NCI-H1048 (cell line): Measurements from ENCODE around the gene FIBCD1.

ENCODE experiments used
- DNase-seq: peaks from one replicate; lab custom pipeline; 2025; lab: John Stamatoyannopoulos, UW

The FIBCD1 gene

GRCh38 chr9:130879863-130880411, 59.1 kb downstream of the FIBCD1 start:
- DNase-seq: no peak

- DNase-seq: no peak
Observed at GRCh38 chr9:130878295-130878694, 60.8 kb downstream of the FIBCD1 start.

DNA sequence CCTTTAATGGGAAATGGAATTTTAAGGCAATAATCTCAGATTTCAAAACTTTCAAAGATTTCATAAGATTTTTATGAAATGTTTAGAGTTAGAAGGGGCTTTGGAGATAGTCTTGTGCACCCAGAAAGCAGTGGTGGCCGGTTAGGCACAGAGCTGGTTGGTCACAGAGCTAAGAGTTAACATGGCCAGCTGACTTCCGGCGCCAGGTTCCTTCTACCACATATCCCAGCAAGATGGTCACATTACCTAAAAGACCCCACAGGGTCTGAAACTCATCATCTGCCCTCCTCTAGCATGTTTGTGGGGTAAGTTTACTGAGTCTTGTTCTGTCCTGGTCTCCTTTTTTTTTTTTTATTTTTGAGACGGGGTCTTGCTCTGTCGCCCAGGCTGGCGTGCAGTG, 61.7 kb downstream of the FIBCD1 start:
- DNase-seq: no peak

DNA sequence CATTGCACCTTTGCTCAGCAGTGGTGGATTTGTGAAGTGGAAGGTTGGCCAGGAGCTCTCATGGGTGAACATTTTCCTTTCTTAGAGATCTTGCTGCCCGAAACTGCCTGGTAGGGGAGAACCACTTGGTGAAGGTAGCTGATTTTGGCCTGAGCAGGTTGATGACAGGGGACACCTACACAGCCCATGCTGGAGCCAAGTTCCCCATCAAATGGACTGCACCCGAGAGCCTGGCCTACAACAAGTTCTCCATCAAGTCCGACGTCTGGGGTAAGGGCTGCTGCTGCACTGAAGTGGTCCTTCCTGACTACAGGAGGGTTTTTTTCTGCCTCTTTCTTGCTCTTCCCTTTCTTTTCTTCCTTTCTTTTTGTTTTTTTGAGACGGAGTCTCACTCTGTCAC, 64.3 kb downstream of the FIBCD1 start:
- DNase-seq: no peak

DNA sequence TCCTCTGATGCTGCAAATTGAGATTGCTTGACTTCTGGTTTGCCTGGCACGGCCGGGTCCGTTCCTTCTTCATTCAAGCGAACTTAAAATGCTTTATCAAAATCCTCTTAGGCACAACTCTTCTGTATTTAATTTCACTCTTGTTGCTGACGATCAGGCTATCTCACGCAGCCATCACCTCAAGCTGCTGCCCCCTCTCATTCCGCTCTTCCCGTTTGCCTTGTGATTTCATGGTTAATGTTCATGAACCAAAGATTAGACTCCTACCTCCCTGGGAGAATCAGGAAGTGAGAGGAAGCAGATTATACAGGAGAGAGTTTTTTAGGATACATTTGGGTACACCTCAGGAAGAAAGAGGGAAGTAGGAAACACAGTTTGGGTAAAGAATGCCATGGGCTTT, 65.1 kb downstream of the FIBCD1 start:
- DNase-seq: no peak

- no peak for DNase-seq
Observed at GRCh38 chr9:130872912-130873503, 66.0 kb downstream of the FIBCD1 start.

DNA sequence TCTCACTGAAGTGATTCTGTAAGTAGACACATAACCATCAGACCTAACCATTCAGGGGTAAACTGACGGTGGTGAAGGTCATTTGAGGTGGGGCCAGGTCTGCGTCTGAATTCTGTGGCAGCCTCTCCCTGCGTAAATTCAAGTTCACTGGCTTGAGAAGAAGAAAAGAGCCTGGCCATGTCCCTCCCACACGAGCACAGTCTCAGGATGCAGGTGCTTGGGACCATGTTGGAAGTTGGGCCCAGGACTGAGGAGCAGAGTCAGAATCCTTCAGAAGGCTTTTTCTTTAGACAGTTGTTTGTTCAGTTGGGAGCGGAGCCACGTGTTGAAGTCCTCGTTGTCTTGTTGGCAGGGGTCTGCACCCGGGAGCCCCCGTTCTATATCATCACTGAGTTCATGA, 66.5 kb downstream of the FIBCD1 start:
- DNase-seq: no peak

DNA sequence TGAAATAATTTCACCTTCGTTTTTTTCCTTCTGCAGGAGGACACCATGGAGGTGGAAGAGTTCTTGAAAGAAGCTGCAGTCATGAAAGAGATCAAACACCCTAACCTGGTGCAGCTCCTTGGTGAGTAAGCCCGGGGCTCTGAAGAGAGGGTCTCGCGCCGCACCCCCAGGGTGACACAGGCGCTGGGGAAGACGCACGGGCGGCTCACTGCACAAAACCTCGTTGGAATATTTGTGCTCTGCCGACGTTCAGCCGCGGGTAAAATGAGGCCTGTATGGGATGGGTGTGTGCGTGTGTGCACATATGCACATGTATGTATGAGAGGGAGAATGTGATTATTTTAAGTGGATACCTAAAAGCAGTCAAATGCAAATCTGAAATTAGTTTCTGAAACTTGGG, 67.0 kb downstream of the FIBCD1 start:
- no peak for DNase-seq

- no peak for DNase-seq
Observed at GRCh38 chr9:130871395-130872062, 67.5 kb downstream of the FIBCD1 start.

DNA sequence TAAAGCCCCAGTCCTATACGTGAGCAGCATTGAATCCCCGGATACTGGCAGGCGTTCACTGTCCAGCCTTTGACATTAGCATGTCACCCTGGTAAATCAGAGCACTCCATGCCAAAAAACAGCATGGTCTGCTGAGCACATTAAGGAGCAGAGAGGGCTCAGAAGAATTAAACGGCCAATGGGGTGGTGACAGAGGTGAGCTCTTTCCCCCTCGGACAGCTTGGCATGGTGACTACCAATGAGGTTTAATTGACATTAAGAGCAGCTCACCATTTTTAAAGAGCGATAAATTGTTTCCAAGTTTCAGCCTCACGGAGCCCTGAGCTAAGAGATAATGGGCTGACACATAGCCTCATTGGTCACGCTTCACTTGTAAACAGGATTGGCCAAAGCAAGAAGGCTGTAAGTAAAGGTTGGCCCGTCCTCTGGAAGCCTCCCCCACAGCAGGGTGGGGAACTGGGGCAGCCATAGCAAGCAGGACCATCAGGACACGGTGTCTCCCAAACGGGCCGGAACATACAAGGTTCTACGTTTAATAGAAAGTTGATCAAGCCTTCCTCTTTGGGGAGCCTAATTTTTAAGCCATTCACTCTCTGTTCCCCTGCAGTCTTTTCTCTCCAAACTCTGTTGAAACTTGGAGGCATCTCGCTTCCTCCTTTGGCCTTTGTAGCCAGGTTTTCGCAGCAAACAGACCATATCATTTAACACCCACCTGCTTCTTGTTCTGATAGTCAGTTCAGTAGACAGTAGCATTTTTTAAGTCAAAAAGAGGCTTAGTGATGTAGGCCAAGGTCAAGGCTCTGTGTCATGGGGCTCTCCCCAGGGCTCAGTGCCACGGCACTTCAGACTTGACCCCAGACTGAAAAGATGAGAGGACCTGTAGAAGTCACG, 68.3 kb downstream of the FIBCD1 start:
- DNase-seq: no peak

DNA sequence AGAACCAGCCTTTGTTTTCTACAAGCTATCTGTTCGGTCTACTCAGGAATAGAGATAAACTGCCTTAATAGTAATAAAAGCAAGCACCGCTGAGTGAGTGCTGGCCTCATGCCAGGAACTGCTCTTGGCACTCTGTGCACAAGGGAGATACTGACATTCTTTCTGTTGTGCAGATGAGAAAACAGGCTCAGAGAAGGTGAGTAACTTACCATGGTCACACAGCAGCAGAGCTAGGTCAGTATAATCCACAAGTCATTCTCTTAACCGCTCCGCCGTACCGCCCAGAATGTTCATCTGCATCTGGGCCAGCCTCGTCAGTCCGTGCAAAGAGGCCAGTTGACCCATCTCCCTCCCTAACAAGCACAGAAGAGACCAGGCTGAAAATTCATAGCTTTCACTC, 69.8 kb downstream of the FIBCD1 start:
- peak; percentile 12 for DNase-seq

GRCh38 chr9:130868230-130868629, 70.8 kb downstream of the FIBCD1 start:
- DNase-seq: no peak

DNA sequence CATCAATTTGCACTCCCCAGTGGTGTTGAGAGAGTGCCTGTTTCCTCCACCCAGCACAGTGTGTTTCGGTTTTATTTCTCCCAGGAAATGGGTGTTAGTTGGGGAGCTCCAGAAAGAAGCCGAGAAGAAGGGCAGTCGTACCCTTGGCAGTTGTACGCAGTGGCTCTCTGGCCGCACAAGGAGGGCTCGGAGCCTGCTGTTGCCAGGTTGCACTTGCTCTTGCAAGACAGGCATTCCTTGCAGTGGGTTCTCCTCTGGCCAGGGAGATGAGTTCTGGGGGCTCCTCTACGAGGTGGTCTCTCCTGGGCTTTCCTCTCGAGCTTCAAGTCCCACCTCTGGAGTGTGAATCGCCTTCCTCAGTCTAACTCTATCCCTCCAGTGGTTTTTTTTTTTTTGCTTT, 71.5 kb downstream of the FIBCD1 start:
- DNase-seq: no peak

- DNase-seq: peak; percentile 64
Observed at GRCh38 chr9:130866474-130866965, 72.5 kb downstream of the FIBCD1 start.

GRCh38 chr9:130865921-130866320, 73.1 kb downstream of the FIBCD1 start:
- DNase-seq: no peak

DNA sequence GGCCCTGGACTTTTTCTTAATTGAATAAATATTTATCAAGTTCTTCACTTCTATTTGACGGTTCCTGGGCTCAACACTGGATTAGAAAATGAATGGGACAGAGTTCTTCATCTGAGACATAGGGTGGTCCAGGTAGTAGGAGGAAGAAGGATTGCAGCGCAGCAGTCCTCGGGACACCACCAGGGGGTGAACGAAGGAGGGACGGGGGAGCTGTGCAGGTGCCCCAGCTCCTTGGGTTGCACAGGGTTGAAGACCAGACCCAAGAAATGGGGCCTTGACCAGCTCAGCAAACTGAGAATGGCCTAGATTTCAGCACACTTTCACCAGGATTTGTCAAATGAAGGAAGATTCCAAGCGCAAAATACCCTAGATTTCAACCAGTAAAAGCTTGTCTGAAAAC, 74.5 kb downstream of the FIBCD1 start:
- no peak for DNase-seq

DNA sequence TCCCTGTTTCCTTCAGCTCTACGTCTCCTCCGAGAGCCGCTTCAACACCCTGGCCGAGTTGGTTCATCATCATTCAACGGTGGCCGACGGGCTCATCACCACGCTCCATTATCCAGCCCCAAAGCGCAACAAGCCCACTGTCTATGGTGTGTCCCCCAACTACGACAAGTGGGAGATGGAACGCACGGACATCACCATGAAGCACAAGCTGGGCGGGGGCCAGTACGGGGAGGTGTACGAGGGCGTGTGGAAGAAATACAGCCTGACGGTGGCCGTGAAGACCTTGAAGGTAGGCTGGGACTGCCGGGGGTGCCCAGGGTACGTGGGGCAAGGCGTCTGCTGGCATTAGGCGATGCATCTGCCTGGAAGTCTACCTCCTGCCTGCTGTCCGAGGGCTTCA, 76.3 kb downstream of the FIBCD1 start:
- DNase-seq: no peak

DNA sequence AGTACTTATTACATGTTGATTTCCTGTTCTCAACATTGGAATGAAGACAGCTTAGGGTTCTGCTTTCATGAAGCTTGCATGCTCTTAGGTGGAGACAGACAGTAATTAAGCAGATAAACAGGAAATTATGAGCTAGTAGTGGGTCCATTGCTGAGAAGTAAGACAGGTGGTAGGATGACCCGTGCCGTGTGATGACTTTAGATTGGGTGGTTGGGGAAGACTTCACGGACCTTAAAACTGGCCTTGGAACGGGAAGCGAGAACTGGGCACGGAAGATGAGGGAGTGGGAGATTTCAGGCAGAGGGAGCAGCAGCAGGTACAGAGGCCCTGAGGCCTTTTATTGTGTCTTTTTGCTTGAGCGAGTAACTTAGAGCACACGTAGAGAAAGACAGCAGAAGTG, 76.8 kb downstream of the FIBCD1 start:
- DNase-seq: no peak

DNA sequence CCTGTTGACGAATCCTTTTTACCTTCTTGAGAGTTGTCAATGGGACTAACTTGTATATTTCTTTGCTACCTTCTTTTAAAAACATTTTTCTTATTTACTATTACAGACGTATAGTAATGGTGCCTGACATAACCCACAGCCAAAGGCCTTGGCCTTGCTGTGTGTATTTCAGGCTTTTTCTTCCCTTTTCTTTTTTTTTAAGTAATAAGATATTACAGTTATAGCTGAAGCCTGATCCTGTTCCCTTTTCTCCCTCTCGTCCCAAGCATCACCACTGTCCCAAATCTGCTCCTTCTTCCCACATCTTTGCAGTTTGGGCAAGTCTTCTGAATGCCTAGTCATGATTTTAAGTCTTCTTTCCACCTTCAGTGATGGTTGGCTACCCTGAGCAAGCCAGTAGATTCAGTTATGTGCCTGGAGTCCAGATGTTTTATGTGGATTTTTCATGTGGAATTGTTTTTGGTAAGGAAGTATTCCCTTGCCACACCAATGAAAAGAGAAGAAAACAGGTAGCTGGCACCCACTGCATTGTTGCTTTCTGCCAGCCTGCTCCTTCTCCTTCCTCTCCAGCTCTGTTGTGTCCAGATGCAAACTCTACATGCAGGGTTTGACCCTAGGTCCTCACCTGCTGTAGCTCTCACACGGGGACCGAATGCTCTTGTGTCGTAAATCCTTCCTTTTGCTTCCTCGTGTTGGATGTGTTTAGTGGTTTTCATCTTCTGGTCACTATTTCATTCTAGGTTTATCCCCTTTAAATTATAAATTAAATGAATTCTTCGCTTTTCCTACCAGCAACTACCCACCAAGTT, 77.5 kb downstream of the FIBCD1 start:
- no peak for DNase-seq

- DNase-seq: no peak
Observed at GRCh38 chr9:130860458-130861316, 78.4 kb downstream of the FIBCD1 start.
